Hepatocyte (in vitro differentiated cells): ENCODE measurements around the gene MTA3. TPM values are rescaled to one million over a fixed set of nuclear protein-coding genes. Genes with fewer than 3 reads are reported as not detected.

ENCODE experiments used
- DNase-seq: peaks from one replicate; pipeline ENCODE4 v3.0.0-alpha.2; 2016; ENCODE audit warnings: low spot score
- H2AFZ ChIP-seq: fragments of 200-600 bp; sonication (generic); 2 replicates; pipeline ENCODE4 v1.6.0; 2016; ENCODE audit warnings: antibody characterized with exemption, mild to moderate bottlenecking
- H3K27ac ChIP-seq: fragments of 200-600 bp; sonication (generic); 2 replicates; pipeline ENCODE4 v1.5.1; 2016; ENCODE audit warnings: mild to moderate bottlenecking
- H3K27me3 ChIP-seq: fragments of 200-600 bp; sonication (generic); 2 replicates; pipeline ENCODE4 v1.6.1; 2016
- H3K36me3 ChIP-seq: fragments of 200-600 bp; sonication (generic); replicated peaks from 2 replicates; pipeline ENCODE4 v1.5.1; 2016; ENCODE audit warnings: low read depth; ENCODE audit not compliant: insufficient read depth
- H3K4me1 ChIP-seq: fragments of 200-600 bp; sonication (generic); 2 replicates; pipeline ENCODE4 v1.5.1; 2016; ENCODE audit warnings: mild to moderate bottlenecking, moderate library complexity; ENCODE audit not compliant: insufficient read depth
- H3K4me2 ChIP-seq: fragments of 200-600 bp; sonication (generic); 2 replicates; pipeline ENCODE4 v1.6.0; 2016
- H3K4me3 ChIP-seq: fragments of 200-600 bp; sonication (generic); 2 replicates; pipeline ENCODE4 v1.5.1; 2016; ENCODE audit warnings: mild to moderate bottlenecking
- H3K79me2 ChIP-seq: fragments of 200-600 bp; sonication (generic); 2 replicates; pipeline ENCODE4 v1.6.0; 2017; ENCODE audit warnings: mild to moderate bottlenecking
- H3K9me2 ChIP-seq: fragments of 200-600 bp; sonication (generic); replicated peaks from 2 replicates; pipeline ENCODE4 v1.6.0; 2017; ENCODE audit warnings: mild to moderate bottlenecking; ENCODE audit not compliant: insufficient read depth
- H3K9me3 ChIP-seq: fragments of 200-600 bp; sonication (generic); 2 replicates; pipeline ENCODE4 v1.5.1; 2016; ENCODE audit warnings: low read depth, mild to moderate bottlenecking
- H4K20me1 ChIP-seq: fragments of 200-600 bp; sonication (generic); 2 replicates; pipeline ENCODE4 v1.6.0; 2016; ENCODE audit warnings: mild to moderate bottlenecking; ENCODE audit not compliant: insufficient read depth, poor library complexity, severe bottlenecking
- CTCF ChIP-seq: fragments of 200-600 bp; sonication (generic); IDR thresholded peaks from 2 replicates; pipeline ENCODE4 v1.5.1; 2016; ENCODE audit warnings: antibody characterized with exemption, mild to moderate bottlenecking; ENCODE audit not compliant: poor library complexity
- EZH2 ChIP-seq: fragments of 200-600 bp; sonication (generic); IDR thresholded peaks from 2 replicates; pipeline ENCODE4 v1.6.1; 2016; ENCODE audit warnings: antibody characterized with exemption, mild to moderate bottlenecking, borderline replicate concordance
- EZH2phosphoT487 ChIP-seq: fragments of 200-600 bp; sonication (generic); IDR thresholded peaks from one replicate; pipeline ENCODE4 v1.6.1; 2018; ENCODE audit warnings: antibody characterized with exemption, mild to moderate bottlenecking, low read depth, moderate library complexity; ENCODE audit not compliant: unreplicated experiment, severe bottlenecking
- WGBS: methylation state at CpG from one replicate; pipeline ENCODE4 v1.1.6; 2016; ENCODE audit warnings: low lambda C conversion rate; ENCODE audit errors: missing lambda C conversion rate; 5-methylcytosine and 5-hydroxymethylcytosine counted together
- polyA plus RNA-seq: library from polyadenylated mRNA; unstranded; fragments of >200 nt; fragmentation: Nextera tagmentation; extraction: Ambion mirVana; gene quantifications from 2 replicates; pipeline ENCODE4 v1.2.1, GENCODE V29; 2016
- total RNA-seq: library from RNA; depleted of rRNA; stranded (reverse); fragments of >200 nt; gene quantifications from 2 replicates; pipeline ENCODE4 v1.2.3, GENCODE V29; 2014

Gene MTA3
- total and polyA plus RNA-seq, 2 experiments from 2014 or later = 34.6 to 44.3 TPM

DNA sequence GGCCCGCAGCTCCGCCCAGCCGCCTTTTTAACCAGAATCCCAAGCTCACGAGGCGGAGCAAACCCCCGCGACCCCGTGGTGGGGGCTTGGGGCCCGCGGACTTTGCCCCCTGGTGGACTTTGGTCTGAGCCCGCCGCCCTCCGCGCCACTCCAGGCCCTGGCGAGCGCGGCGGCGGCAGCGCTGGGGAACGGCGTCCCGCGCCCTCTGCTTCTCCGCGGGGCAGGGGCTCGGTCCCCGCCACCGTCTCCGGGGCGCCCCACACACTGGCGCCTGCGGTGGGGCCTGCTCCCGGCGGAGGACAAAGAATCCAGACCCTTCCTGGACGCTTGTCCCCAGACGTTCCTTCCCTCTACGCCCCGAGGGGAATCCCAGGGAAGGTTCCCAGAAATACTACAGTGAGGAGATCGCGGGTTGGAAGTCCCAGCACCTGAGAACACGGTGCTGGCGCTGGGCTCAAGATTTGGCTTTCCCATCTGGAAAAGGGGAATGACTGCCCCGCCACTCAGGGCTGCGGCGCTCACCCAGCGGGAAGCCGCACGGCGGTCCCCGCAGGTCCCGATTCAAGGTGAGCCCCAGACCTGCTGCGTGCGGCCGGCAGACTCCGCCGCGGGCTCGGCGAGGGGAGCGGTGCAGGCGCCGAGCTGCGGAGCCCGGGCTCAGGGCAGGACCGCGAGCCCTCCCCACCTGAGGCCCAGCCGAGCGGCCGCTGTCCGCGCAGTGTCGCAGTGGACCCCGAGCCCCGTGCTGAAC lies 224.3 kb downstream of the MTA3 start, which contains the start of gene HAAO:
TSS of gene HAAO (minus strand) at position 1 of the 751 bp plus-strand sequence. CDS start 47 bp downstream, outside the sequence.
- Histone ChIP-seq H2AFZ (peak within 1 kb of the TSS; percentile 94), H3K9me2 (no peaks in the 10 kb centered on the region), H3K27ac (peak within 1 kb of the TSS; percentile 100), H3K4me1 (peaks cover 43% of the 10 kb centered on the region), H3K79me2 (peaks cover 41% of the 10 kb centered on the region), H3K9me3 (no peaks in the 10 kb centered on the region), H3K4me3 (peak within 1 kb of the TSS; percentile 47), H3K27me3 (no peaks in the 10 kb centered on the region), H3K4me2 (peak within 1 kb of the TSS; percentile 82), H3K36me3 (no peaks in the 10 kb centered on the region), H4K20me1 (no peaks in the 10 kb centered on the region)
- WGBS = under 1% methylated on average over 55 of the region's 75 CpGs
- peak; percentile 92 for DNase-seq
- peak; percentile 13 for TF ChIP-seq CTCF
- no peak for TF ChIP-seq EZH2phosphoT487
- no peak for TF ChIP-seq EZH2

DNA sequence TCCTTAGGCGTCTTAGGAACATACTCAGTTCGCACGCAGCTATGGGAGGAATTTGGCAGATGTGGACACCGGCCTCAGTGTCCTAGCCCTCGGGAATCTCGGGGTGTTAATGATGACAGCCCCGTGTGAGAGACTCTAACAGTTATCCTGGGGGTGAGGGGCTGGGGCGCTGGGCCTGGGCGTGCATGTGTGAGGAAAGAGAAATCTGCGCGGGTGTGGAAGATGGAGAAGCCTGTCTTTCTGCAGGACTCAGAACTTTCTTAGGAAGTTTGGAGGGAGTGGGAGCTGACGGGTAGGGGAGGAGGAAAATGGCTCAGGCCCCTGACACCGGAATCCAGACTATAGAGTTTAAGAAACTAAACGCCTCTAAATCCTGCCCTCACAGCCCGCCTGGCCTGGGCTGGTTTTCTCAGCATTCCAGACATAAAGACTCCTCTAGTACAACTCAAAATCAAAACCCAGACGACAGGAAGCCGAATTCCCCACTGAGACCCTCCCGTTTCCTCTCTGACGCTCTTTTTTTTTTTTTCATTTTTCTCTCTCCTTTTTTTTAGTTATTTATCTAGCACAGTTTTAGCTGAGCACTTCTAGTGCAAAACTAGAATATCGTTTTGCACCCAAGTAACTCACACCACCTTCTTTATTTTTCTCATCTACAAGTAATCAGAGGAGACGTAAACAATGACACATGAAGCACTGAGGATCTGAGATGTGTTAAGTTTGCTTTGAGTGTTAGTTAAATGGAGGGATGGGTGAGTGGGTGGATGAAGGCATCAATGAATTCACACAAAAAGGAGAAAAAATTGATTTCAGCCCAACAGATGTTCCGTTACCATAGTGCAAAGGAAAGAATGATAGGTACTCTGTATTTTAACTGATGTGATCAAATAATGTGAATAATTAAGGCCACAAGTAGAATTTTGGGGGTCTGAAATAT lies 225.2 kb downstream of the MTA3 start:
- H2AFZ ChIP-seq = peak overlapping the region; percentile 94
- H3K9me2 ChIP-seq = no peaks in the 10 kb centered on the region
- no peak for TF ChIP-seq CTCF
- TF ChIP-seq EZH2 = no peak
- H3K27ac ChIP-seq = peak overlapping the region; percentile 100
- no peaks in the 10 kb centered on the region for H4K20me1 ChIP-seq
- peak overlapping the region; percentile 82 for H3K4me2 ChIP-seq
- H3K36me3 ChIP-seq = no peaks in the 10 kb centered on the region
- peak overlapping the region; percentile 47 for H3K4me3 ChIP-seq
- no peaks in the 10 kb centered on the region for H3K9me3 ChIP-seq
- peaks cover 41% of the 10 kb centered on the region for H3K79me2 ChIP-seq
- WGBS = 14% methylated on average over 21 of the region's 22 CpGs
- H3K27me3 ChIP-seq = no peaks in the 10 kb centered on the region
- H3K4me1 ChIP-seq = peaks cover 43% of the 10 kb centered on the region
- DNase-seq = peak; percentile 33

- H3K9me2 ChIP-seq = no peaks in the 10 kb centered on the region
- no peaks in the 10 kb centered on the region for H4K20me1 ChIP-seq
- H3K4me2 ChIP-seq = peak overlapping the region; percentile 82
- peak; percentile 64 for DNase-seq
- no peaks in the 10 kb centered on the region for H3K36me3 ChIP-seq
- H3K9me3 ChIP-seq = no peaks in the 10 kb centered on the region
- 51% methylated on average over 8 of the region's 8 CpGs for WGBS
- H3K4me3 ChIP-seq = no peak overlapping the region
- no peak for TF ChIP-seq EZH2
- TF ChIP-seq CTCF = peak; percentile 47
- no peak for TF ChIP-seq EZH2phosphoT487
- peaks cover 41% of the 10 kb centered on the region for H3K79me2 ChIP-seq
- no peaks in the 10 kb centered on the region for H3K27me3 ChIP-seq
- H3K4me1 ChIP-seq = peaks cover 39% of the 10 kb centered on the region
- no peak overlapping the region for H2AFZ ChIP-seq
- H3K27ac ChIP-seq = peak overlapping the region; percentile 100
Observed at GRCh38 chr2:42794271-42795046, 226.0 kb downstream of the MTA3 start.
